SU-DHL-6 (cell line): ENCODE data around the gene NT5DC3.

ENCODE experiments used
- H2AFZ ChIP-seq: fragments of 200-600 bp; sonication (generic); 2 replicates; pipeline ENCODE4 v1.6.1; 2014; ENCODE audit warnings: low read depth, mild to moderate bottlenecking, moderate library complexity, mixed read lengths, antibody characterized with exemption, low read length; ENCODE audit not compliant: severe bottlenecking
- H3F3A ChIP-seq: fragments of 200-600 bp; shearing (Covaris generic); 2 replicates; pipeline ENCODE4 v1.6.0; 2016; ENCODE audit warnings: antibody characterized with exemption, mild to moderate bottlenecking; ENCODE audit not compliant: insufficient read depth
- H3K27ac ChIP-seq: fragments of 200-600 bp; sonication (generic); 2 replicates; pipeline ENCODE4 v1.5.1; 2016; ENCODE audit warnings: low read depth, mild to moderate bottlenecking, low read length, moderate library complexity, mixed read lengths
- H3K27me3 ChIP-seq: fragments of 200-600 bp; sonication (generic), shearing (Covaris generic); 2 replicates; pipeline ENCODE4 v1.6.0; 2014; ENCODE audit warnings: mild to moderate bottlenecking, low read length
- H3K36me3 ChIP-seq: fragments of 200-600 bp; sonication (generic); 2 replicates; pipeline ENCODE4 v1.6.1; 2014; ENCODE audit warnings: mild to moderate bottlenecking, low read length, mixed read lengths
- H3K4me2 ChIP-seq: fragments of 300-600, 200-600 bp; shearing (Covaris generic), sonication (generic); 2 replicates; pipeline ENCODE4 v1.6.0; 2014; ENCODE audit warnings: low read length, low read depth, mild to moderate bottlenecking; ENCODE audit not compliant: poor library complexity, severe bottlenecking
- H3K4me3 ChIP-seq: fragments of 200-600 bp; sonication (generic); 2 replicates; pipeline ENCODE4 v1.5.1; 2014; ENCODE audit warnings: antibody characterized with exemption, low read length, mild to moderate bottlenecking, mixed read lengths; ENCODE audit not compliant: insufficient read depth, poor library complexity, severe bottlenecking
- H3K79me2 ChIP-seq: fragments of 200-600 bp; sonication (generic); 2 replicates; pipeline ENCODE4 v1.6.1; 2014; ENCODE audit warnings: mild to moderate bottlenecking, low read length, moderate library complexity; ENCODE audit not compliant: insufficient read depth
- H3K9ac ChIP-seq: fragments of 200-600 bp; sonication (generic); 2 replicates; pipeline ENCODE4 v1.7.0; 2014; ENCODE audit warnings: mild to moderate bottlenecking, low read length
- H3K9me2 ChIP-seq: fragments of 200-600 bp; sonication (generic); replicated peaks from 2 replicates; pipeline ENCODE4 v1.6.1; 2014; ENCODE audit warnings: low read length; ENCODE audit not compliant: insufficient read depth
- H3K9me3 ChIP-seq: fragments of 200-600 bp; sonication (generic); 2 replicates; pipeline ENCODE4 v1.6.1; 2014; ENCODE audit warnings: low read length, mixed read lengths; ENCODE audit not compliant: insufficient read depth
- H4K20me1 ChIP-seq: fragments of 200-600 bp; sonication (generic); 2 replicates; pipeline ENCODE4 v1.6.1; 2014; ENCODE audit warnings: low read depth, mild to moderate bottlenecking, antibody characterized with exemption, low read length, moderate library complexity, mixed read lengths
- CTCF ChIP-seq: fragments of 200-600 bp; sonication (generic); IDR thresholded peaks from one replicate; pipeline ENCODE4 v1.5.1; 2017; ENCODE audit warnings: antibody characterized with exemption, mild to moderate bottlenecking, low read length, moderate library complexity; ENCODE audit not compliant: insufficient read depth, poor library complexity, severe bottlenecking
- EZH2phosphoT487 ChIP-seq: fragments of 200-600 bp; sonication (generic), shearing (Covaris generic); conservative IDR thresholded peaks from 2 replicates; pipeline ENCODE4 v1.6.1; 2018; ENCODE audit warnings: mild to moderate bottlenecking, antibody characterized with exemption, low read length, moderate library complexity, mixed read lengths

The NT5DC3 gene

GRCh38 chr12:103734863-103735262, 106.2 kb downstream of the NT5DC3 start:
- no peak for TF ChIP-seq EZH2phosphoT487
- no peak for TF ChIP-seq CTCF
- H3K9me2 ChIP-seq = no peaks in the 10 kb centered on the region

GRCh38 chr12:103731539-103731938, 109.5 kb downstream of the NT5DC3 start:
- Histone ChIP-seq H3F3A (no peaks in the 10 kb centered on the region), H4K20me1 (no peaks in the 10 kb centered on the region), H2AFZ (no peak overlapping the region), H3K9ac (no peak overlapping the region), H3K27me3 (no peaks in the 10 kb centered on the region), H3K27ac (no peak overlapping the region), H3K4me3 (no peak overlapping the region), H3K4me2 (no peak overlapping the region), H3K79me2 (no peaks in the 10 kb centered on the region), H3K9me2 (no peaks in the 10 kb centered on the region), H3K9me3 (peaks cover 6% of the 10 kb centered on the region; the same call in 1 of the 2 replicates), H3K36me3 (no peaks in the 10 kb centered on the region)
- TF ChIP-seq EZH2phosphoT487 (no peak), CTCF (no peak)

More at GRCh38 chr12:103734863-103735262, 106.2 kb downstream of the NT5DC3 start:
- H3K36me3 ChIP-seq = no peaks in the 10 kb centered on the region
- H3K9ac ChIP-seq = no peak overlapping the region
- H3K4me2 ChIP-seq = no peak overlapping the region
- peaks cover 6% of the 10 kb centered on the region; the same call in 1 of the 2 replicates for H3K9me3 ChIP-seq
- no peak overlapping the region for H2AFZ ChIP-seq
- H3K4me3 ChIP-seq = no peak overlapping the region
- H3K27me3 ChIP-seq = no peaks in the 10 kb centered on the region
- H3K79me2 ChIP-seq = no peaks in the 10 kb centered on the region
- H3F3A ChIP-seq = no peaks in the 10 kb centered on the region
- no peak overlapping the region for H3K27ac ChIP-seq
- no peaks in the 10 kb centered on the region for H4K20me1 ChIP-seq

- H3K27me3 ChIP-seq = no peaks in the 10 kb centered on the region
- H3K9me2 ChIP-seq = no peaks in the 10 kb centered on the region
- no peaks in the 10 kb centered on the region for H3K36me3 ChIP-seq
- no peaks in the 10 kb centered on the region for H3K79me2 ChIP-seq
- peaks cover 6% of the 10 kb centered on the region; the same call in 1 of the 2 replicates for H3K9me3 ChIP-seq
- H4K20me1 ChIP-seq = no peaks in the 10 kb centered on the region
- no peak overlapping the region for H3K27ac ChIP-seq
- H3K4me2 ChIP-seq = no peak overlapping the region
- no peaks in the 10 kb centered on the region for H3F3A ChIP-seq
- no peak overlapping the region for H3K4me3 ChIP-seq
- TF ChIP-seq CTCF (no peak), EZH2phosphoT487 (no peak)
- H3K9ac ChIP-seq = no peak overlapping the region
- no peak overlapping the region for H2AFZ ChIP-seq
Observed at GRCh38 chr12:103729499-103729898, 111.5 kb downstream of the NT5DC3 start.
